ENCODE results near the gene SLF1. TPM values are rescaled to one million over a fixed set of nuclear protein-coding genes. Genes with fewer than 3 reads are reported as not detected.

SLF1 gene
- polyA plus RNA-seq, 1 experiment: 1.3 TPM

DNA sequence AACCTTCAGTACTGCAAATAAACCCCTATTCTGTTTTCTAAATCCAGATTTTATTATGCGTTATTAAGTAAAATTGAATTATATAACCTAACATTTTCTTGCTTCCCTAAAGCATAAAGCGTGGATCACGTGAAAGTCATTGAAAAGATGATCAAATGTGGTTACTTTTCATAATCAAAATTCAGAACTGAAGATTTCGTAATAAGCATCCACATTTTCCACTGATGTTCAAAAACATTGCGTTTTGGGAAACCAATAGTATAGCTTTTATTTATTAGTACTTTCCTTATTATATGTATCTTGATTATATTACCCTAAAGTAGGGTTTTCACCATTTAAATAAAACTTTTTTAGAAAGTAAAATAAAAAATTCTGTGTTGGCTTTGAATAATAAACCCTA, 1.8 kb downstream of the SLF1 start:
- ChIA-PET POLR2A (no interaction called here), CTCF (no interaction called here)
- Histone ChIP-seq H3K36me3 (ENCODE audit: control insufficient read depth, insufficient read depth, low read length) (no peaks in the 10 kb centered on the region), H3K4me3 (ENCODE audit: low read depth, low read length) (no peak overlapping the region), H3K27me3 (ENCODE audit: control insufficient read depth, insufficient read depth, low read length) (no peaks in the 10 kb centered on the region)
- TF ChIP-seq, protein P1, sequence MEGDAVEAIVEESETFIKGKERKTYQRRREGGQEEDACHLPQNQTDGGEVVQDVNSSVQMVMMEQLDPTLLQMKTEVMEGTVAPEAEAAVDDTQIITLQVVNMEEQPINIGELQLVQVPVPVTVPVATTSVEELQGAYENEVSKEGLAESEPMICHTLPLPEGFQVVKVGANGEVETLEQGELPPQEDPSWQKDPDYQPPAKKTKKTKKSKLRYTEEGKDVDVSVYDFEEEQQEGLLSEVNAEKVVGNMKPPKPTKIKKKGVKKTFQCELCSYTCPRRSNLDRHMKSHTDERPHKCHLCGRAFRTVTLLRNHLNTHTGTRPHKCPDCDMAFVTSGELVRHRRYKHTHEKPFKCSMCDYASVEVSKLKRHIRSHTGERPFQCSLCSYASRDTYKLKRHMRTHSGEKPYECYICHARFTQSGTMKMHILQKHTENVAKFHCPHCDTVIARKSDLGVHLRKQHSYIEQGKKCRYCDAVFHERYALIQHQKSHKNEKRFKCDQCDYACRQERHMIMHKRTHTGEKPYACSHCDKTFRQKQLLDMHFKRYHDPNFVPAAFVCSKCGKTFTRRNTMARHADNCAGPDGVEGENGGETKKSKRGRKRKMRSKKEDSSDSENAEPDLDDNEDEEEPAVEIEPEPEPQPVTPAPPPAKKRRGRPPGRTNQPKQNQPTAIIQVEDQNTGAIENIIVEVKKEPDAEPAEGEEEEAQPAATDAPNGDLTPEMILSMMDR (IDR thresholded peaks at IDR 0.05; ENCODE audit: insufficient read depth, low read depth, low read length): no peak
- no peak for DNase-seq (ENCODE audit: low read depth)

DNA sequence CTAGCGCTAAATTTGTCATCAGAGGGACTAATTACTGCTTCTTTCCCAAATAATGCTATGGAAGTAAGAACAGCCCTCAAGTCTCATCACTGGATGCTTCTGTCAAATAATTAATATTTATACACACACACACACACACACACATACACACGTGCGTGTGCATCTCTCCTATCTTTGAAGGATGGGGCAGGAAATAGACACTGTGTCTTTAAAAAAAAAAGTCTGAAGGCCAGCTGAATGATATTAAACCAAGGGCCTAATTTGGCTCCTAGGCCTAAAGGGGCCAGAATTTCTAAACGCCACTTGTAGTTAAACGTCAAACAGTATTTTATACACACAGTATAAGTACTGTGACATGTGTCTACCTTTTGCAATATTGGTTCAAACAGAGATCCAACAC, 3.3 kb downstream of the SLF1 start:
- H3K36me3 ChIP-seq (ENCODE audit: control insufficient read depth, insufficient read depth, low read length): no peaks in the 10 kb centered on the region
- no peaks in the 10 kb centered on the region for H3K27me3 ChIP-seq (ENCODE audit: control insufficient read depth, insufficient read depth, low read length)
- H3K4me3 ChIP-seq (ENCODE audit: low read depth, low read length): no peak overlapping the region
- POLR2A ChIA-PET: no interaction called here
- DNase-seq (ENCODE audit: low read depth): no peak
- CTCF ChIA-PET: no interaction called here
- TF ChIP-seq, protein P1 (IDR thresholded peaks at IDR 0.05; ENCODE audit: insufficient read depth, low read depth, low read length): no peak

DNA sequence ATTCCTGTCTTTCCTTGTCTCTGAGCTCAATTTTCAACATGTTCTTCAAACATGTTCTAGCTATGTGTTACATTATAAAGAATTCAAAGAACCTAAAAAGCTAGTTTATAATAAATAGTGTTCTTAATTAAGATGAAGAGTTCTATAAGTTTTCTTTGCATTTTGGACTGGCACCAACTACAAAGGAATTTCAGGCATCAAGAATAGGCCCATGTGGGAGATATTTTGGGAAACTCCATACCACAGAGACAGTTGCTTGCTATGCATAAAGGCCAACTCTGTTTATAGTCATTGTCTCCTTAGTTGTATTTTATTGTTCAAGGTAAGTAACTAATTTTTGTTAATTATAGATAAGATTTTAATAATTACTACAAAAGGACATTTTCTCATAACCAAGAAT, 4.5 kb downstream of the SLF1 start:
- POLR2A ChIA-PET: no interaction called here
- Histone ChIP-seq H3K36me3 (ENCODE audit: control insufficient read depth, insufficient read depth, low read length) (no peaks in the 10 kb centered on the region), H3K4me3 (ENCODE audit: low read depth, low read length) (no peak overlapping the region), H3K27me3 (ENCODE audit: control insufficient read depth, insufficient read depth, low read length) (no peaks in the 10 kb centered on the region)
- TF ChIP-seq, protein P1 (IDR thresholded peaks at IDR 0.05; ENCODE audit: insufficient read depth, low read depth, low read length): no peak
- CTCF ChIA-PET: no interaction called here
- DNase-seq (ENCODE audit: low read depth): no peak

DNA sequence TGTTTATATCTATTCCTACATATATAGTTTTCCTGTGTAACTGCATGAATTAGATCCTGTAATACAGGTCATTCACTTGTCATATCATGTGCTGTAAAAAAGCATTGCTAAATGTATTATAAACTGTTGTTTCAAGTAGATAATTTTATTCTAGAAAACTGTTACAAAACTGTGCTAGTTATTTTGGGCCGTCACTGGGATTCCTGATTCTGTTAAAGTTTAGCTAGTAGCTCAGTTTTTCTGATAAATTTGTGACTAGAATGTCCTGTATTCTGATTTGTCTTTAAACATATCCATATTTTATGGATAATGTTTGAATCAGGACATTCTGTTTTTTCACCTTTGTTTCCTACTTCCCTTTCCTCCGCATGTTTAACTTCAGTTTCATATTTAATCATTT, 5.4 kb downstream of the SLF1 start:
- ChIA-PET POLR2A (no interaction called here), CTCF (no interaction called here)
- Histone ChIP-seq H3K27me3 (ENCODE audit: control insufficient read depth, insufficient read depth, low read length) (no peaks in the 10 kb centered on the region), H3K36me3 (ENCODE audit: control insufficient read depth, insufficient read depth, low read length) (no peaks in the 10 kb centered on the region), H3K4me3 (ENCODE audit: low read depth, low read length) (no peak overlapping the region)
- TF ChIP-seq, protein P1 (IDR thresholded peaks at IDR 0.05; ENCODE audit: insufficient read depth, low read depth, low read length): no peak
- DNase-seq (ENCODE audit: low read depth): no peak

DNA sequence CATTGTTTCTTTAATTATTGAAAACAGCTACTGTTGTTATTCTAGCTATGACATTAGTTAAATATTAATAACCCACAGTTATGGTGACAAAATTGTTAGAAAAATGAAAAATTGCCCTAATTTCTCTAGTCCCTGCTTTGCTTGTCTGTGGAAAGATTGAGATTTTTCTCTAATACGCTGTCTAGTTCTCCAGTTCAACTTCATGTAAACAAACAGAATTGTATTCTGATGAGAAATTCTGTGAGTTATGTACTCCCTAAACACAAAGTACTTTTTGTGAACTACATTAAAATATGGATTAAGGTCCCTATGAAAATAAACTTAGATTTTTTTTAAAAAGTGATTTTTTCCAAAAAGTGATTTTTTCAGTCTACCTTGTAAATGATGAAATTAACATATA, 8.7 kb downstream of the SLF1 start:
- POLR2A ChIA-PET: no interaction called here
- CTCF ChIA-PET: interaction anchor here (0.6 to 1.3 kb wide), 2 partner anchors 10 to 545 kb away, joined by 3 read pairs; no protein-coding TSS in a partner anchor
- Histone ChIP-seq H3K27me3 (ENCODE audit: control insufficient read depth, insufficient read depth, low read length) (no peaks in the 10 kb centered on the region), H3K36me3 (ENCODE audit: control insufficient read depth, insufficient read depth, low read length) (no peaks in the 10 kb centered on the region), H3K4me3 (ENCODE audit: low read depth, low read length) (no peak overlapping the region)
- no peak for DNase-seq (ENCODE audit: low read depth)
- TF ChIP-seq, protein P1 (IDR thresholded peaks at IDR 0.05; ENCODE audit: insufficient read depth, low read depth, low read length): no peak

All from BJ (cell line).